NCI-H1048 (cell line): ENCODE results near the gene RXRG.
A peak's percentile ranks its signal among the peaks of the same experiment; 100 is the strongest.

ENCODE experiments used
- DNase-seq: peaks from one replicate; lab custom pipeline; 2025; lab: John Stamatoyannopoulos, UW

RXRG gene

DNA sequence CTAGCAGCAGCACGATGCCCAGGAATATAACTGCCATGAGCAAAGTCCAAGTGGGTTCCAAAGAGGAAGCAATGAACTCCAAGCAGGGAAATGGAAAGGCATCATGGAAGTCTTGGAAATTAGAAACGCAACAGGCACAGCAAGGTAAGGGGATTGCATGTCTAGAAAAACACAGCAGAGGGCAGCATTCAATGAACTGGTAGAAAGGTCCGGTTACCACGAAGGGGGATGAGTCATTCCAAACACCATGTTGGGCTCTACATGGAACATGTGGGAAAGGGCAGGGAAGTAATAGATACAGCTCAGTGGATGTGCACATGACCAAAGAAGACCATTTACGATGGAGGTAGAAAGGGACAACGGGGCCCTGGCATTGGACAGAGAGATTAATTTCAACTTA is 36.4 kb downstream of the RXRG start:
- no peak for DNase-seq

DNA sequence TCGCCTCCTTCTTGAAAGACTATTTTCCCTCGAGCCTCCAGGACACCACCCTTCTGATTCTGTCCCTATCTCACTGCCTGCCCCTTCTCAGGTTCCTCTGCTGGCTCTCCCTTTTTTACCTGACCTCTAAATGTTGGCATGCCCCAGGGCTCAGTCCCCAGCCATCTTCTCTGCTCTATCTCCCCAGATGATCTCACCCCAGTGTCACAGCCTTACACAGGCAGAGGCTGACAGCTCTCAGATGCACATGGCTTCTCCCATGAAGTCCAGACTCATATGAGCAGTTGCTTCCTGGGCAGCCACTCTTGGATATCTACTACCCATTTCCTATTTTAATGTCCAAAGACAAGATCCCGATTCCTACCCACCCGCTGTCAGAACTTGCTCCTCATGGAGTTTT is 37.5 kb downstream of the RXRG start:
- no peak for DNase-seq

DNA sequence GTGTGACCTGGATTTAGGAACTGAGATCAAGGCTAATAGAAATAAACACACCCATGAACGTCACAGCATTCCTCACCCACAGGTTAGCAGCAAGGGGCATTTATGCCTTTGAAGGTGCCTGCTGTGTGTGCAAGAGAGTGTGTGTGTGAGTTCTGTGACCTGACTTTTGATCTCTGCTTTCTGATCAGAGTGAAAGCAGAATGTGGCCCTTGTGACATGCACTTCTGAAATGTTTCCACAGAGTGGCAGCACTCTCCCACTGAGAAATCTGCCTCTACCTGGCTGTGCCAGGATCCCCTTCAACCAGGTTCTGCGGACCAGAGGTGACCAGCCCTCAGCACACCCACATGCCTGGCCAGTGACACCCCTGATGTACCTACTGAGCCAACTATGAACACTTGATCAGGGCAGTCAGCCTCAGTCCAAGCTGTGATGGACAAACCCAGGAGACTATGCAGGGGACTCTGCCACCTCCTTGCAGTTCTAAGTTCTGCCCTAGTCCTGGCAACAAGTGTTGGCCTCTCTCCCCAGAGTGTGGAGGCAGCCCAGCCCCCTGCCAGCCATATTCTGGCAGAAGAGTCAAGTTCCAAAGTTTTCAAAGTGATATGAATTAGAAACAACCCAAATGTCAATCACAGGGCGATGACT is 41.0 kb downstream of the RXRG start:
- DNase-seq = no peak

DNA sequence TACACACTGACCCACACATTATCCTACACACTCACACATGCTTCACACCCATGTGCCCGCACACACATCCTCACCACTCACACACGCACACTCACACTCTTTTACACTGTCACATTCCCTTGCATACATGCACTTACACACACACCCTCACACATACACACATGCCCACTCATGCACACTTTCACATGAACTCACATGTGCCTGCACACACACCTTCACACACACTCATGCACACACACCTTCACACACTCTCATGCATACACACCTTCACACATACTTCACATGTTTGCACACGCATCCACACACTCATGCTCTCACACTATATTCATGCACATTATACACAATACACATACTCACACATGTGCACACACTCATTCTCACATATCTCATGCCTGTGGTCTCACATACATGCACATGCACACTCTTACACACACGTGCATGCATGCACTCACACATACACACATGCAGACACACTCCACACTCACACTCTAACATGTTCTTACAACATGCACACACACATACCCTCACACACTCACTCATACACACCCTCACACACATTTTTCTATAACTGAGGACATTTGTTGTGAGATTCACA is 42.3 kb downstream of the RXRG start:
- no peak for DNase-seq

DNA sequence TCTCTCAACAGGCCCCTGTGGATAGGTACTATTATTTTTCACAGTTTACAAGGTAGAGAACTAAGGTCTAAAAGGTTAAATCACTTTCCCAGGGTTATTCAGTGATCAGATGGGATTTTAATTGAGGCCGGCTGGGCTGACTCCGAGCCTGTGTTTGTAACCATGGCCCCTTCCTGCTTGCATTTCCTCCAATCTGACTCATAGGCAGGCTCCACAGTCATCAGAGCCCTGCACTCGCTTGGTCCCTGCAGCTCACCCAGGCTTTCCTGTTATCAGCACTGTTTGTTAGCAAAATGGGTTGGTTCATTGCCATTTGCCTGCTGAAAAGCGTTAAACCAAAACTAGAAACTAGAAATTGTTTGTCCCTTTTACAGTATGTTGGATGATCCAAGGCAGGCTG is 47.0 kb downstream of the RXRG start:
- DNase-seq = no peak

DNA sequence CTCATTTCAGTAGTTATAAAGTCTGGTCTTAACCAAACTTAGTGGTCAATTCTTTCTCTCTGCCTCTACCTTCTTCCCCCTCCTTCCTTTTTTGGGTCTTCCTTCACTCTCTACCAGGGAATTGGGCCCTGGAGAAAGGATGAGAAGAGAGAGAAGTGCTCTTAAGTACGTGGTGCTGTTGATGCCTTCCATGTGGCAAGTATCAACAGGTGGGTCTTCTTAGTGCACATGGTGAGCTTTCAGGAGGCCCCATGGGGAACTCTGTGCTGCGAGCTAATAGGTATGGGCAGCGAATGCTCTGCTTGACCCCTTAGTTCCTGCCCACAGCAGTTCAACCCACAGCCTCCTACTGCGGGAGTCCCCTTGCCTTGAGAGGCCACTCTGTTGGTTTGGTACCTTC is 49.0 kb downstream of the RXRG start:
- DNase-seq = no peak

DNA sequence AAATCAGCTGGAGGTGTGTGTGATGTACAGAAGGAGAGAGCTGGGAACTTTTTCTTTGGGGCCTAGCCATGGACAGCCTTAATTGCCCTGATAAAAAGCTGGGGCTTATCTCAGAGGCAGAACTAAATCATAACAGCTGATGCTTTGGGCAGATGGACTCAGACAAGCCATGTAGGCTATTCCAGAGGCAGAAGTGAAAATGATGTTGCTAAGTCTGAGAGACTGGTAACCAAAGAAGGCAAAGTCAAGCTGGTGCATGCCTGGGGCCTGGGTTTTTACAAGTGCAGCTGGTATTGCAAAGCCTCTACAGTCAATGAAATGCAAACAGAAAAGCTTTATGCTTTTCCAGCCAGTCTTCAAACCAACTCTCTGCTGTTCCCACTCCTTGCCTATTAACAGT is 49.4 kb downstream of the RXRG start:
- no peak for DNase-seq

DNA sequence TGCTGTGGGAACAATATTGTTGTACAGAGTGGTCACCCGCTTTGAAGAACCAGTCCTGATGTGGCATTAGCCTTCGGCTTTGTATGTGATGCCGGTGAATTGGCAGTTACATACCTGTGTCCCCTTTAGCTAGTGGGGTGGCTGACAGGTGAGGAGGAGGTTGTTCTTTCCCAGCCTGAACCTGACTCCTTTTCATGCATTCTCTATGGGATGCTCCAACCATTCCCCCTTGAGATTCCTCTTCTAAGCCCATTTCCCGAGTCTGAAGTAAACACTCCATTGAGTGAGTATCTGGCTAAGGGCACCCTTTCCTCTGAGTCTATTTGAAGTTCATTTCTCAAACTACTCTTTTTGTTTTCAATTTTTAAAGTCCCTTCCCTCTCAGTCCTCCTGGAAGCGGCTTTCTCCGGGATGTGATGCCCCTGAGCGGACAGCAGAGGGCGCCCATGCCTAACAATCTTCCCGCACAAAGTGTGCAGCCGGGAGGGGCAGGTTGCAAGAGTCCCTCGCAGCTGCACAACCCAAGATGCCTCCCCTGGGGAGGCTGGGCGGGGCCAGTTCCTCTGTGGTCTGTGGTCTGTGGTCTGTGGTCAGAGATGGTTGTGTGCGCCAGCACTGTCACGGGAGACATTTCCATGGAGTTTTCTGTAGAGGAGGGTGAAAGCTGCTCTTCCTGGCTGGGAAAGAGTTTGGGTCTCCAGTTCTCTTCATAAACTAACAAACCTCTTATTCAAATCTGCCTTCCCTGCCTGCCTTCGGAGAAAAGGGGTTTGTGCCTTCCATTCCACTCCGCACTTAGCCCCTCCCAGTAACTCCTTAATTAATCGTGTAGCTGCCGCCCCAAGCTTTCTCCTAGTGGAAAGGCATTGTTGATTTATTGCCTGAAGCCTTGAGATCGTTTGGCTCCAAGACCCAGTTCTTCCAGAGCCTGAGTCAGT is 52.0 kb downstream of the RXRG start:
- DNase-seq = peak; percentile 71

DNA sequence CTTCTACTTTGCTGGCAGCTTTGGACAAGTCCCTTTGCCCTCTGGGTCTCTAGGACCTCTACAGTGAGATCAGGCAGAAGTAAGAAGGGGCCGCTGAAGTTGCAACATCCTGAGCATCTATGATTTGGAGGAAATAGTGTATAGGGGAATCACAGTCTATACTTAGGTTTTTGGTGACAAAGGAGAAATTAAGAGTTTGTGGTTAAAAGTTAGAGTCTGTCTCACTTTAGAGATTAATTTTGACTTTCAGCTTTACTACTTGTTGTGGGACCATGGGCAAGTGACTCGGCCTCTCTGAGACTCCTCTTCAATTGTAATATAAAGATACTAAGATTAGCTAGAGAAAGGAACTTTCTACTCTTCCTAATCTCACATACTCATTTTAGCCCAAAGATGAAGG is 55.3 kb downstream of the RXRG start:
- DNase-seq = no peak

DNA sequence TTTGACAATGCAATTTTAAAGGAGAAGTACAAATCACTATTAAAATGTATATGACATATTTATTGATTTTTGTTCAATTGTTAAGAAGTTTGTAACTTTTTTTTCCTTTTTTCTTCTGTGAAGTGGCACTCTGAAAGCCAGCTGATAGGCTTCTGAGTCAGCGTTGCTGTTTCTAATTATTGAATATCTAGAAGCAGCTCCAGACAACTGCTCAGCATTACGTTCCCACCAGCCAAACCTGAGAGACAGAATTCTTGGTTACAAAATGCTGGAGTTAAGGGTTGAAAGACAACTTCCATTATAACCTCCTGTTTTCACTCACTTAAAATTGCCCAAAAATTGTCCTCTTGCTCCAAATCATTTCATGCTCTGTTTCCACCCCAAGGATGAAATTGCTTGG is 57.0 kb downstream of the RXRG start:
- no peak for DNase-seq

DNA sequence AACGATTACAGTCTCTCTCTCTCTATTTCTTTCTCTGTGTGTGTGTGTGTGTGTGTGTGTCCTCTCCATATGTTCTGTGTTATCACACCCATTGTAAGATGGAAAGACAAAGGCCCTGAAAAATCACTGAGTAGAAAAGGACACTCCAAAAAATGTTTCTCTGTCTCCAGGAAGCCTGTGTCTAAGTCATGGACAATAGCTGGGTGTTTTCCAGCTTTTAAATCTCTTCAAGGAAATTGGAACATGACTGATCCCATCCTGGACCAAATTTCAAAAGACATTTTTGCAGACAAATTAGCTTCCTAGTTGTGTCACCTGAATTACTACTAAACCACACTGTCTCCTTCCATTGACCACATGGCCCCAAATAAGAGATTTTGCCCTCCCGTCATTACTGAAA is 57.4 kb downstream of the RXRG start:
- DNase-seq = no peak

DNA sequence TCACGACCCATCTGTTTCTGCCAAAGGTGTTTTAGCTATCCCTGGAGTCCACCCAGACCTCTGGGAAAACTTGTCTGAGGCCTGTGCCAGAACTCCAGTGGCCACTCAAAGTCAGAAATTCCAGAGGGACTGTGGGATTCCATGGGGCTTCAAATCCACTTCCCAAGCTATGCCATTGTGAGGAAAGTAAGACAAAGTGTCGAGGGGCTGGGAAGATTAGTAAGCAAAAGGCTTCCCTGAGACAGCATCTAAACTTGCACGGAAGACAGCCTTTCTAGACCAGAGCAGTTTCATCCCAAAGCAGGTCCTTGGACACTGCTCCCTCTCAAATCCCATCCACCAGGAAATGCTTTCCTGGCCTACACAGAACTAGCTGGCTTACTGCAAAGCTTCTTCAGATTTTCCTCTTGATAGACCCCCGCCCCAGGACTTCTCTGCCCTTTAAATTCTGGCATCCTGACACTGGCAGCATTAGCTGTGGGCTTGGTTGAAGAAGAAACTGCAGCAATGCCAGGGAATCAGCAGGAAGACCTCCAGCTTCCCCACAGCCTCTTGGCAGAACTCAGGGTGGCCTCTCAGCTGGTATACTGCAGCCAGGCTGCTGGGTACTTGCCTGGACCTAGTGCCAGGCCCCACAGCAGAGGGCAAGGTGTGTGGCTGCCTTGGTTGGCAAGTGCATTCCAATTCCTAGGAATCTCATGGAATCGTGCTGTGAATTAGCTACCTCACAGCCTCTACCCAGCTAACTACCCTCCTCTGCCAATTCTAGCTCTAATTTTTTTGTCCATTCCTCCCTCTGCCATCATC is 61.1 kb downstream of the RXRG start:
- no peak for DNase-seq

DNA sequence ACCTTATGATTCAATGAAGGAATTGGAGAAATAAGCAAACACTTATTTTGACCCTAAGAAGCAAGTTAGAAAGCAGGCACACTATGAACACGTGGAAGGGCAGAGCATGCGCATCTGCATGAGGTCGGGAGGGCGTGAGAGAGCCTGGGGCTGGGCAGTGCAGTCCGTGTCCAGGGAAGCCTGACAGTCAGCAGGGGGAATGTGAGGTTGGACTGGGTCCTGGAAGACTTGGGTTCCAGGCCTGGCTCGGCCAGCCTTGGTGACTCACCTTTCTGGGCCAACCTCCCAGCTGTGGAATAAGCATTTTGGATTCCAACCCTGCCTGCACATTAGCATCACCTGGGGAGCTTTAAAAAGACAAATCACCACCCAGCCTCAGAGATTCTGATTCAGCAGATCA is 61.9 kb downstream of the RXRG start:
- no peak for DNase-seq

DNA sequence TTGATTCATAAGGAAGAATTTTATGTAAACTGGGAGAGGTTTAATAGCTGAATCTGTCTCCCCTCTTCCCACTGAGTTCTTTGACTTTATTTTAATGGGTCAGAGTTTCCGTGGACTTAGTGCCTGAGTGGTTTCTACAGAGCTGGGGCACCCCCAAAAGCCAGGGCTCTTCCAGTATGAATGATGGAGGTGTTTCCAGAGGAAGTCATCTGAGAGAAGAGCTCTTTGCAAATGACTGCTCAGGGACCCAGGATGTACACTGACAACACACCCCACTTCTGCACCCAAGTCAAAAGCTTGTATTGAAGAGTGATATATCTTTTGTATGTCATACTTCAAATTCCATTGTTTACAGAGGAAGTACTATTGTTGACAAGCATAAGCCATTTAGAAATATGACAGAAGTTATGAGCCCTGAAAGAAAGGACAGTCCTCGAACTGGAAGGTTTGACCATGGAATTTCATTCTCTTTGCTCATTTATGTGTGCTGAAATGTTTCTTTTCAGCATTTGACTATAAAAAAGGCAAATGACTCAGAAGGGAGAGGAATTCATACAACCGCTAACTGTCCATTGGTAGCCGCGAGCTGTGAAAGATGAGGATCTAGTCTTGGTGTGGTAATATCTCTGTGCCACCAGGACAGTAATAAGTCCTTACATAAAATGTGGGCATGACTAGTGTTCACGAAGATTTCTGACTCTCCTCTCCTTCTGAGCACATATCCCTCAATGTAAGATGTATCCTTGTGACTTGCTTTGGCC is 63.0 kb downstream of the RXRG start:
- no peak for DNase-seq

DNA sequence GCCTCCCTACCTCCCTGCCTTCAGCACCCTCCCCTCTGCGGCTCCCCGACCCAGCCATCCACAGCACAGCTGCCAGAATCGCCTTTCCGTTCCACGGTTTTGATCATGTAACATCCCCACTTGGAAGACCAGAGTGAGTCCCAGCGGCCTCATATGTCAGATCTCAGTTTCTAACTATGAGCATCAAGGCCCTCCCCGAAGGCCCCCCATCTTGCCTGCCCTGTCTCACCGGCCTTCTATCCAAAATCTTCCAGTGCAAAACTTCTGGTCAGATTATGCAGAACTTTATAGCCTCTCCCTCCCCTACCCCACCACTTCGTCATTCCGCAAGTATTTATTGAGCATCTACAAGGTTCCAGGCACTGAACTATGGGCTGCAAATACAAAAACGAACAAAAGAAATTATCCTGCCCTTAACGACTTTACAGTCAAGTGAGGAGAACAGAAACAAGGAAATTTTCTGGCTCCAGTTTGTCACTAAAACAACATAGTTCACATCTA is 68.1 kb downstream of the RXRG start:
- no peak for DNase-seq

DNA sequence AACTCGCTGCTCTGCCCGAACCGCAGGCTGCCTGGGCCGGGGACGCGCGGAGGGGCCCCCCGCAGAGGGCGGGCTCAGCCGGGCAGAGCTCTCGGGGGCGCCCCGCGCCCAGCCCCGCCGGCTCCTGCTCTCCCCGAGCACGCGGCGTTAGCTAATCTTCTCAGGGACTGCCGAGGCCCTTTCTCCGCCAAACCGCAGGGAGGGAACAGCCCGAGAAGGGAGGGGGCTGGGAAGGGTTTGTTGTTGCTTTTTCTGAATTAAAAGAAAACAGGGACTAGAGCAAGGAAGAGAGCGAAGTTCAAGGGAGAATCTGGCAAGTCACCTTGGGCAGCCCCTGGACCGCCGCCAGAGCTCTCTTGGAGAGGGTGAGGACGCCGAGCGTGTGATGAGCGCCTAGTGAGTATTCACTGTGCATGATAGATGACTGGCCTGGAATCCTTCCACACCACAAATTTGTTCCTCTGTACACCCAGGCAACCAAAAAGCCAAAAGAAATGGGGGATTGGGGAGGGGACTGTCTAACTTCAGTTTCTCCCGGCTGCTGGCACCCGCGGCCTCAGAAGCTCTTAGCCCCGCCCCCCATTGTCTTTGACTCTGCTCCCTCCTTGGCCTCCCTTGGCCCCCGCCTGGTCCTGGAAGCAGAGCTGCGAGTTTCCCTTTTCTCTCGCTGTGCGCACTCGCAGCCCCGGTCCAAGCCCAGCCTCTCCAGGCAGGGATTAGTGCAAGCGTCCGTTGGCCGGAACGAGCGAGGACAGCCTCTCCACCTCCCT is 68.7 kb downstream of the RXRG start:
- DNase-seq = no peak

DNA sequence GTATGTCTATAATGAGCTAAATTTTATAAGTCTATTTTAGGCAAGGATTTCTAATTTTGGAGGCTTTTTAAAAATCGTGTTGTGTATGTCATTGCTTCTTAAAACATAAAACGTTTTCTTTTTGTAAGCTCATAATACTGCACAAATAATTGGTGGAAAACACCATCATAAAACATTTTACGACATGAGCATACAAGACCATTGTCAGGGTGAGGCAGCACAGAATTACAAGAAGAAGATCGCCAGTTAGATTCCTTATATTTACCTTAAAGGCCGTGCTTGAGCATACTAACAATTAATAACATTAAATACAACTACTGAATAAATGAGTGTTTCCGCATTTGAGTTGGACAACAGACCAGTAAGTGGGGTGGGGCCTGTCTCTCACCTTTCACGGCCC is 69.3 kb downstream of the RXRG start:
- no peak for DNase-seq

DNA sequence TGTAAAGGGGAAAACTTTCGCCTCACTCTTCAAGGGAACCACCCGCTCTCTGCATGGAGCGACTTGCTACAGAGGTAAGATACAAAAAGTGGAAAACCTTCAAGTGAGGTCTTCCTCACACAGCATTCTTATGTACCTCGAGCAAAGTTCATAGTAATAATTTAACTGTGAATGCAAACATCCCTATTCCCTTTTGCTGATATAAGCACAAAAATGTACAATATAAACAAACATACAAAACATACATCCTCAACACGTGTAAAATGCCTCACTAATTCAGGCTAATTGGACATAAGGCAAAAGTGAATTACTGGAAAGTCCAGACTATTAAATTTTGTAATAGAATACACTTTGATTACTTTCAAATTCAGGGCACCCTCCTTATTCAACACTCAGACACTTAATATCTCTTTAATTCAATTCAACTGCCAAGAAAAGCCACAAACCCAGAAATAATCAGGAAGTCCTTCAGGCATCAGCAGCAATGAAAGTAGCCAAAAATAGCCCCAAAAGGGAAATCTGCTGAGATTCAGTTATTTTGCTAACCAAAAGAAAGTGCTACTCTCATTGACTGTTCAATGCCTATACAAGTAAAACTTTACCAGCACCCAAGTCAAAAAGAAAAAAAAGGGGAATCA is 73.2 kb downstream of the RXRG start:
- no peak for DNase-seq

DNA sequence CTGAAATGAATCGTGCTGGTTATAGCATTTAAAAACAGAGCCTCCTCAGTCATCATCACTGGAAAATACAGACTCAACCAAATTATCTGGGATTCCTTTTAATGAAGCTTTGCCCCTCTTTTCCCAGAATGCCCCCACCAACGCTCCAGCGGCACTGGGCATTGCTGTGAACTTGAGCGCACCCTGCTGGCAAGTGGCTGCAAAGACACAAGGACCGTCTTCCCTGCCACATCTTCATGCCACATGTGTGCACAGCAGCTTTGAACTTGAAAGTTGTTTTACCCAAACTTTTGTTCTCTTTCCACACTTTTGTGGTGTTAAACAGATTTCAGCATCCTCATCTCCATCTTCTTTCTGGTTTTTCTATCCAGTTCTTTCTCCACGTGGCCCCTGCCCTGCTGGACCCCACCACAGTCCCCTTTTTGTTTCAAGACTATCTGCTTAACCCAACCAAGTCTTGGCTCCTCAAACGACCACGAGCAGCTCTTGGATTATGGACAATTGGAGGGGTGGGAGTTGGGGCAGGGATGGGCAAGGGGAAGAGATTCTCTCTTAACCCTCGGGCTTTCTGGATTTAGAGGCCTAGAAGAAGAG is 75.6 kb downstream of the RXRG start:
- peak; percentile 26 for DNase-seq
